ENCODE results near the gene MLXIP. TPM values are rescaled to one million over a fixed set of nuclear protein-coding genes. Genes with fewer than 3 reads are reported as not detected.

Gene MLXIP
- total and polyA plus RNA-seq, 12 donors = 13.7 to 98.1 (median 40.1) TPM

DNA sequence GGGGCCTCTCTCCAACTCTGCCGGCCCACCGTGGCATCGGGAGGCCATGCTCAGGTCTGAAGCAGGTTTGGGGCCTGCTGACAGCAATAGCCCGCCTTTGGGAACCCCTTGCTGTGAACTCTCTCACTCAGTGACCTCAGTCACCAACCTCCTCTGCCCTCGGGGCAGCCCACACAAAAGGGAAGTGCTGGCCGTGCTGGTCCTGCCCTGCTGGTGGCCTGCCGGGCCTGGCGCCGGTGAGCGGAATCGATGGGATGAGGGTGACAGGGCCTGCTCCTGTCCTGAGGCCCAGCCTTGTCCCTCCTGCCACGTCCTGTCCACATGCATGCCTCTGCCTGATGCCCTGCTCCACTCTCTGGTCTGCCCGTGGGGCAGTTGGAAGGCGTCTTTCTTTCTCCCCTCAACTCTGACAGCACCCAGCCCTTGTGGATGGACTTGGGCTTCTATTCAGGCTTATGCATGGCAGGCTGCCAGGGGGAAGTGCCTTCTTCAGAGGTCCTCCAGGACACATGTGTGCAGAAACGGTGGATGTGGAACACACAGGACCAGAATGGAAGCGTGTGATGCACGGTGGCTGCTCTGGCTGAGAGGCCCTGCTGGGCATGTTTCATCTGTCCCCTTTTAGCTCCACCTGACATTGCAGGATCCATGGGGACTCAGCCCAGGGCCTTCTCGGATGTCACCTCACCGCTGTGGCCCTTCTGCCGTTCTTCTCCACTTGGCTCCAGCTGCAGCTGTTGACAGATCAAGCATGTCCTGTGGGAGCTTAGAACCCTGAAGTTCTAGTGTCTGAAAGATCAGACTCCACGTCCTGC, 63.6 kb downstream of the MLXIP start:
- DNase-seq = no peak
- 84 to 91% (median 90%) methylated on average over 10 to 21 of the region's 21 CpGs for WGBS, 4 donors
- Histone ChIP-seq H3K9me3 (replicated peaks in 1 of 3) (no peaks in the 10 kb centered on the region), H3K27ac (no peak overlapping the region), H3K27me3 (no peaks in the 10 kb centered on the region), H3K4me3 (no peak overlapping the region), H3K4me1 (replicated peaks in 1 of 2) (no peaks in the 10 kb centered on the region), H3K36me3 (replicated peaks in 1 of 2) (peaks cover 0 to 65% of the 10 kb centered on the region in 2 donors)
- intact Hi-C loops (cut with DNase I) = no loop called here
- TF ChIP-seq, protein P1, sequence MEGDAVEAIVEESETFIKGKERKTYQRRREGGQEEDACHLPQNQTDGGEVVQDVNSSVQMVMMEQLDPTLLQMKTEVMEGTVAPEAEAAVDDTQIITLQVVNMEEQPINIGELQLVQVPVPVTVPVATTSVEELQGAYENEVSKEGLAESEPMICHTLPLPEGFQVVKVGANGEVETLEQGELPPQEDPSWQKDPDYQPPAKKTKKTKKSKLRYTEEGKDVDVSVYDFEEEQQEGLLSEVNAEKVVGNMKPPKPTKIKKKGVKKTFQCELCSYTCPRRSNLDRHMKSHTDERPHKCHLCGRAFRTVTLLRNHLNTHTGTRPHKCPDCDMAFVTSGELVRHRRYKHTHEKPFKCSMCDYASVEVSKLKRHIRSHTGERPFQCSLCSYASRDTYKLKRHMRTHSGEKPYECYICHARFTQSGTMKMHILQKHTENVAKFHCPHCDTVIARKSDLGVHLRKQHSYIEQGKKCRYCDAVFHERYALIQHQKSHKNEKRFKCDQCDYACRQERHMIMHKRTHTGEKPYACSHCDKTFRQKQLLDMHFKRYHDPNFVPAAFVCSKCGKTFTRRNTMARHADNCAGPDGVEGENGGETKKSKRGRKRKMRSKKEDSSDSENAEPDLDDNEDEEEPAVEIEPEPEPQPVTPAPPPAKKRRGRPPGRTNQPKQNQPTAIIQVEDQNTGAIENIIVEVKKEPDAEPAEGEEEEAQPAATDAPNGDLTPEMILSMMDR (IDR thresholded peaks at IDR 0.05) = no peak
- TF ChIP-seq POLR2A (IDR thresholded peaks at IDR 0.05) = no peak

DNA sequence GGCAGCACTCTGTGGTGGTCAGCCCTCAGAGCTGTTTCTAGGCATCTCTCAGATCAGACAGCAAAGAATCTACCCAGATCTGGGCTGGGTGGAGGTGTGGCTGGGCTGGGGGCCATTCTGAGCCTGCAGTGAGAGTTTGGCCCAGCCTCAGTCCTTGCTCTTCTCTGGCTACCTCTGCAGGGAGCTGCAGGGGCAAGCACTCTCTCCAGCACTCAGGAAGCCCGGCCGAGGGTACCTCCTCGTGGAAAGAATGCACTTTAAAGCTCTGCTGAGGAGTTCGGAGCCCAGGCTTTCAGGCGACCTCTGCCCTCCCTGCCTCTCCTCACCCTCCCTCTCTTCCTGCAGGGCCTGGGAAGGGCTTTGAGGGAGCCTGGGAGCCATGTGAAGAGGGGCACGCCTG, 64.3 kb downstream of the MLXIP start:
- Histone ChIP-seq H3K9me3 (replicated peaks in 1 of 3) (no peaks in the 10 kb centered on the region), H3K4me3 (no peak overlapping the region), H3K36me3 (replicated peaks in 1 of 2) (peaks cover 0 to 57% of the 10 kb centered on the region in 2 donors), H3K27me3 (no peaks in the 10 kb centered on the region), H3K27ac (no peak overlapping the region), H3K4me1 (replicated peaks in 1 of 2) (no peaks in the 10 kb centered on the region)
- DNase-seq = no peak
- no peak for TF ChIP-seq POLR2A (IDR thresholded peaks at IDR 0.05)
- TF ChIP-seq, protein P1 (IDR thresholded peaks at IDR 0.05) = no peak
- intact Hi-C loops (cut with DNase I) = no loop called here
- WGBS, 4 donors = 47 to 70% (median 65%) methylated on average over 1 to 6 of the region's 6 CpGs

DNA sequence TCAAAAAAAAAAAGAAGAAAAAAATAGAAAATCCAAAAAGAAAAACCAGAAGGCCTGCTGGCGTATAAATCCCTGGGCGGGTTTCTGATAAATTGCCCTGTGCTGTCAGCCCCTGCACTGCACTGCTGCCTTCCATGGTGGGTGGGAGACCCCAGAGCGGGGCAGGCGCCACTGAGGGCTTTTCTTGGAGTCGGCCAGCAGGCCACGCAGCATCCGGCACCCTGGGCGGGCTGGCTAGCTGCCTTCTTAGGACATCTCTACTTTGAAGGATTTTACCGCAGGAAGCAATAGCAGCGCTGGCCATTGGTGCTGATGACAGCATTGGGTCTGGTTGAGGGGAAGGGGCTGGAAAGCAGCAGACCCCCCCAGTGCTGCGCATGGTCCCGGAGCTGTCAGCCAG, 66.3 kb downstream of the MLXIP start:
- Histone ChIP-seq H3K36me3 (replicated peaks in 1 of 2) (peaks cover 0 to 38% of the 10 kb centered on the region in 2 donors), H3K27ac (no peak overlapping the region), H3K4me1 (replicated peaks in 1 of 2) (no peaks in the 10 kb centered on the region), H3K27me3 (no peaks in the 10 kb centered on the region), H3K9me3 (replicated peaks in 1 of 3) (no peaks in the 10 kb centered on the region), H3K4me3 (no peak overlapping the region)
- DNase-seq = no peak
- WGBS, 4 donors = 87 to 93% (median 93%) methylated on average over 12 of the region's 12 CpGs
- intact Hi-C loops (cut with DNase I) = no loop called here
- no peak for TF ChIP-seq POLR2A (IDR thresholded peaks at IDR 0.05)
- TF ChIP-seq, protein P1 (IDR thresholded peaks at IDR 0.05) = no peak

DNA sequence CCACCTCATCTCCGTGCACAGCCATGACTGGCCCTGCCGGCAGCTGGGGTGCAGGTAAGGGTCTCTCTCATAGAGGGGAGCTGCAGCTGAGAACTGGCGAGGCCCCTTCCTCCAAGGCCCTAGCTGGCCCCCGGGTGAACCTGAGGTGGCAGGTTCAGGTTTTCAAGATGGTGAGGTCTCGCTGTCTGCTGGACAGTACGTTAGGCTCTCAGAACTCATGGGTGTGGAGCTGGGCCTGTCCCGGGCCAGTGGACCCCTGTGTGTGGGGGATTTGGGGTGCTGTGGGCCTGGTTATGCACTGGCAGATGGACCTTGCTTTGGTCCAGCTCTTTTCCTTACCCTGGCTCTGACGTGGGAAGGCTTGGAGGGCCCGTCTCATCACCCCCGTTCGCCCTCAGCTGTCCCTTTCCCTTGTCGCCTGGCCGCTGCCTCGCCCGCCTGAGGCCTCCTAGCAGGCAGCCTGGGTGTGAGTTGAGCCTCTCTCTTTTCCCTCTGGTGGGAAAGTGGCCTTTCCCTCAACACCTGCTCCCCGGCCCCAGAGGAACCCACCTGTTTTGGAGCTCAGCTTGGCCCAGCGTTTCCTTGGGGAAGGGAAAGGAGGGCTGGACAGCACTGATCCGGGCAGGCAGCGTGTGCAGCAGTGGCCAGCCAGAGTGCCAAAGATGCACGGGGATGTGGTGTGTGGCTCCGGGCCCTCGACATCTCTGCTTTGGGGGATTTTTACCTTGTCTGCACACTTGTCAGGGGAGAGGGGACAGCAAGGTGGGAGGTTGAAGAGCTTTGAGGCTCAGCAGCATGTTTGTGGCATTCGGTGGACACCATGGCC, 67.2 kb downstream of the MLXIP start:
- intact Hi-C loops (cut with DNase I) = no loop called here
- peaks cover 0 to 35% of the 10 kb centered on the region in 2 donors for H3K36me3 ChIP-seq (replicated peaks in 1 of 2)
- DNase-seq = no peak
- no peak overlapping the region for H3K4me3 ChIP-seq
- WGBS, 4 donors = 82 to 94% (median 87%) methylated on average over 10 to 23 of the region's 23 CpGs
- H3K27me3 ChIP-seq = no peaks in the 10 kb centered on the region
- no peak overlapping the region for H3K27ac ChIP-seq
- no peaks in the 10 kb centered on the region for H3K9me3 ChIP-seq (replicated peaks in 1 of 3)
- TF ChIP-seq POLR2A (IDR thresholded peaks at IDR 0.05) = no peak
- H3K4me1 ChIP-seq (replicated peaks in 1 of 2) = no peaks in the 10 kb centered on the region
